ENCODE data around the gene TMEM109. TPM values are rescaled to one million over a fixed set of nuclear protein-coding genes. Genes with fewer than 3 reads are reported as not detected.

Gene TMEM109
- total RNA-seq, 3 donors from 2014 or later = 184 to 216 (median 204) TPM

- ATAC-seq (no peak), DNase-seq (no peak)
- Mint-ChIP-seq H3K9me3 (no peaks in the 10 kb centered on the region), H3K4me1 (ENCODE audit: low read depth) (peaks cover 55% of the 10 kb centered on the region), H3K4me3 (peak overlapping the region; percentile 96), H3K36me3 (ENCODE audit: insufficient read depth) (peaks cover 5% of the 10 kb centered on the region), H3K27me3 (ENCODE audit: low read depth) (no peaks in the 10 kb centered on the region)
Measured at GRCh38 chr11:60912851-60913528, 968 bp upstream of the TMEM109 start.

GRCh38 chr11:60914633-60915247, 782 bp downstream of the TMEM109 start:
- peak overlapping the region; percentile 96 for H3K4me3 Mint-ChIP-seq
- no peaks in the 10 kb centered on the region for H3K27me3 Mint-ChIP-seq (ENCODE audit: low read depth)
- H3K4me1 Mint-ChIP-seq (ENCODE audit: low read depth) = peaks cover 64% of the 10 kb centered on the region
- H3K9me3 Mint-ChIP-seq = no peaks in the 10 kb centered on the region
- ATAC-seq = peak; percentile 21 to 33
- DNase-seq = no peak
- peaks cover 10% of the 10 kb centered on the region for H3K36me3 Mint-ChIP-seq (ENCODE audit: insufficient read depth)

DNA sequence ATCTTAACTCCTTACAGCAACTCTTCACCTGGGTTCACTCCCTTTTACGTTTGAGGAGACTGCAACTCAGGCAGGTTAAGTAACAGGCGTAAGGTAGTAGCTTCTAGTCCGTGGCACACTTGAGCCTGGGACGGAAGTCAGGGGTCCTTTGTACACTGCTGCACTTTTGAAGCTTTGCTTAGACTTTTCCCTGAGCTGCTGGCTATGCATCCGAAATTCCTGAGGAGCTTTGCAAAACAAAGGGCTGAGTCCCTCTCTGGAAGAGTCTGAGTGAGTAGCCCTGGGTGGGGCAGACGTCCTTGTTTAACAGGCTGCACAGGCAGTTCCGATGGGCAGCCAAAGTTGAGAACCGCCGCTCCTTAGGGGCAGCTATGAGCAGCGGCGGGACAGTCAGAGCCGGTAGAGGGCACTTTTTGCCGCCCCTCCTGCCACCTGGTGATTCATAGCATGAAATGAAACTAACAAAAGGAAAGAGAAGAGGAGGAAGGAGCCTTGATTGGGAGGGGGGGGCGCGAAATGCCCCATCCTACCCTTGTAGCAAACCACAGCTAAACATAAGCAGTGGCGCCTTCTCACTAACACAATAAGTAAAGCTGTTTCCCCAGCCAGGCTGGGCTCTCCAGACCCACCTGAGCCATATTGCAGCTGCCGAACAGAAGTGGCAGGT, 1.4 kb downstream of the TMEM109 start:
- peak; percentile 46 to 52 for ATAC-seq
- Mint-ChIP-seq H3K9me3 (no peaks in the 10 kb centered on the region), H3K4me1 (ENCODE audit: low read depth) (peaks cover 64% of the 10 kb centered on the region), H3K36me3 (ENCODE audit: insufficient read depth) (peaks cover 16% of the 10 kb centered on the region), H3K4me3 (peak overlapping the region; percentile 96), H3K27me3 (ENCODE audit: low read depth) (peaks cover under 1% of the 10 kb centered on the region)
- peak; percentile 67 for DNase-seq

DNA sequence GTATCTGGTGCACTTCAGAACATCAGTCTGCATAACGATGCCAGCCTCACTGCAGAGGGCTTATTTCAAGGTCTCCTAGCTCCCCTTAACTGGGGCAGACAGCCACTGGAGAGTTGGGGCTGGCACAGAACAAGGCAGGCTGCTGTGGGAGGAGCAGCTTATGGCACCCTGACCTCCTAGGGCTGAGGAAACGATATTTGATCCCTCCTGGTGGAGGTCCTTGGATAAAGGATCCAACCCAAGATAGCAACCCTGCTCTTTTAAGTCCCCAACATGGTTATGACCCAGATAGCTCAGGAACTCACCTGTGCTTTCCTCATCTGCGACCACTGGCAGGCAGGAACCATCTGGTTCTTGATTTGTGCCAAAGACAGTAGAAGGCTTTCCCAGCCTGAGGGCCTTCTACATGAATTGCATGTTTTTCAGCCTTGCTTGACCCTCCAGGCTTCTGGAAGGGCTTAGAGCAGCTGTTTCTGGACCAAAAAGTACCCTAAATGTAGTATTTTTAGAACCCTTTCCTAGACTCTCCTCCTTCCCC, 2.8 kb downstream of the TMEM109 start:
- H3K4me3 Mint-ChIP-seq = peak overlapping the region; percentile 40
- DNase-seq (no peak), ATAC-seq (no peak)
- H3K4me1 Mint-ChIP-seq (ENCODE audit: low read depth) = peaks cover 53% of the 10 kb centered on the region
- peaks cover 2% of the 10 kb centered on the region for H3K27me3 Mint-ChIP-seq (ENCODE audit: low read depth)
- peaks cover 28% of the 10 kb centered on the region for H3K36me3 Mint-ChIP-seq (ENCODE audit: insufficient read depth)
- no peaks in the 10 kb centered on the region for H3K9me3 Mint-ChIP-seq

DNA sequence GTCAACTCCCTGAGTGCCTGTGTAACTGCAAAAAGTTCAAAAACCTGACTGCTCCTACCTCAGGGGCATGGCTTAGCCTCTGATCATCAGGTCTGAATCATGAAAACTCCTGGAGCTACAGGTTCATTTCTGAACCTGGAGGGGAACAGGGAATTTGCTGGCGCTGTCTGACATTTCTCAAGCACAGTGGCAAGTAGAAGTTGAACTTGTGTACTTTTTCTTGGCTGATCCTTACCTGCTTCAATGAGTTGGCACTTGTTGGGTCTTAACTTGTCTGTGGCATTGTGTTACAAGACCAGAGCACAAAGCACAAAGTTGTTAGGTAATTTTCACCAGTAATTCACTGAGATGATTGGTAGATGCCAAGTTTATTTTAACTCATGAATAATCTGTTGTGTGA, 3.3 kb downstream of the TMEM109 start:
- ATAC-seq = no peak
- Mint-ChIP-seq H3K36me3 (ENCODE audit: insufficient read depth) (peaks cover 32% of the 10 kb centered on the region), H3K4me1 (ENCODE audit: low read depth) (peaks cover 47% of the 10 kb centered on the region), H3K9me3 (no peaks in the 10 kb centered on the region), H3K4me3 (peak overlapping the region; percentile 40), H3K27me3 (ENCODE audit: low read depth) (peaks cover 4% of the 10 kb centered on the region)
- no peak for DNase-seq

DNA sequence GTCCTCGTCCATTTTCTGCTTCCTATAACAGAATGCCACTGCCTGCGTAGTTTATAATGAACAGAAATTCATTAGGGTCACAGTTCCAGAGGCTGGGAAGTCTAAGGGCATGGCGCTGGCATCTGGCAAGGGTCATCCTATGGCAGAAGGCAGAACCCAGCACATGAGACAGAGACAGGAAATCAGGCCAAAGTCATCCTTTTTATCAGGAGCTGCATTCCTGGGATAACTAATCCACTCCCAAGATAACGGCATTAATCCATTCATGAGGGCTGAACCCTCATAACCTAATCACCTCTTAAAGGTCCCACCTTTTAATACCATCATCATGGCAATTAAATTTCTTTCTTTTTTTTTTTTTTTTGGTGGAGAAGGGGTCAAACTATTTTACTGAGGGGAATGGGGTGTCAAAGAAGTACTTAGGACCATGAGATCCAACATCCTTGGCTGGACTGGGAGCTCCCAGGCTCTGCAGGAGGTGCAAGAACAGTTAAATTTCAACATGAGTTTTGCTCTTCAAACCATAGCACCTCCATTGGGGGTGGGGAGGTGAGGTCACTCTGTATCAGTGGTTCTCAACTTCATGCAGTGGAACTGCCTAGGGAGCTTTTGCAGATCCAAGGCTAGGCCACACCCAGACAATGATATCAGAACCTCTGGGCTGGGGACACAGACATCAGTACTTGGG, 4.4 kb downstream of the TMEM109 start:
- H3K36me3 Mint-ChIP-seq (ENCODE audit: insufficient read depth) = peaks cover 42% of the 10 kb centered on the region
- DNase-seq (no peak), ATAC-seq (no peak)
- H3K27me3 Mint-ChIP-seq (ENCODE audit: low read depth) = peaks cover 10% of the 10 kb centered on the region
- H3K4me1 Mint-ChIP-seq (ENCODE audit: low read depth) = peaks cover 38% of the 10 kb centered on the region
- no peaks in the 10 kb centered on the region for H3K9me3 Mint-ChIP-seq
- H3K4me3 Mint-ChIP-seq = no peak overlapping the region

DNA sequence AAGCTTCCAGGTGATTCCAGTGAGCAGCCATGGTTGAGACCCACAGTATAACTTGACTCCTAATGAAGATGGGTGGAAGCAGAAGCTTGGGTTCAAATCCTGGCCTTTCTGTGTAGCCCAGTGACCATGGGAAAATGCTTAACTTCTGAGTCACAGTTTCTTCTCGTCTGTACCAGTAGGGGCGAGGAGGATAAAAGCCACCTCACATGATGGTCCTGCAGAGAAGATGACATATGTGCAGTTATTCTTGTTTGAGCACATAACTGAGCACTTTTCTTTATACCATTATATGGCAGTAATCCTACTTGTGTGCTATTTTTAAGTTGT, 4.9 kb downstream of the TMEM109 start:
- ATAC-seq = no peak
- DNase-seq = no peak
- H3K4me1 Mint-ChIP-seq (ENCODE audit: low read depth) = peaks cover 33% of the 10 kb centered on the region
- peaks cover 42% of the 10 kb centered on the region for H3K36me3 Mint-ChIP-seq (ENCODE audit: insufficient read depth)
- peaks cover 11% of the 10 kb centered on the region for H3K27me3 Mint-ChIP-seq (ENCODE audit: low read depth)
- H3K9me3 Mint-ChIP-seq = no peaks in the 10 kb centered on the region
- no peak overlapping the region for H3K4me3 Mint-ChIP-seq

GRCh38 chr11:60919320-60919719, 5.4 kb downstream of the TMEM109 start:
- no peak for ATAC-seq
- DNase-seq = no peak
- Mint-ChIP-seq H3K4me3 (no peak overlapping the region), H3K36me3 (ENCODE audit: insufficient read depth) (peaks cover 42% of the 10 kb centered on the region), H3K9me3 (no peaks in the 10 kb centered on the region), H3K4me1 (ENCODE audit: low read depth) (peaks cover 35% of the 10 kb centered on the region), H3K27me3 (ENCODE audit: low read depth) (peaks cover 13% of the 10 kb centered on the region)

DNA sequence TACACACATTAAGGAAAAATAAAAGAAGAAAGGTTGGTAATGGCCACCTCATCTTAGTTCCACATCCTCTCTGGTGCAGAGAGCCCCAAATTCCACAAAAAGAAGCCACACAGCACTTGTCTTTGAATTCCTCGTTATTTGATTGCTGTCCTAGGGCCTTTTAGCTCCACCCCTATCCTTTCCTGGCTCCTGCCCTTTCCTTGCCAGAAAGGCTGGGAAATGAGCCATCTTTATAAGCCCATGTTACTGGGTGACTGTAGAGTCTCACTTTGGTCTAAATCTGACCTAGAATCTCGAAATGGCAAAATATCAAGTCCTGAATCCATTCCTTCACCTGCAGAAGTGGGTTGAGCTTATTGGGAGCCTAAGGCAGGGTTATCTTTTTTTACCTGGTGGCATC, 6.0 kb downstream of the TMEM109 start:
- H3K27me3 Mint-ChIP-seq (ENCODE audit: low read depth) = peaks cover 13% of the 10 kb centered on the region
- peaks cover 42% of the 10 kb centered on the region for H3K36me3 Mint-ChIP-seq (ENCODE audit: insufficient read depth)
- H3K9me3 Mint-ChIP-seq = no peaks in the 10 kb centered on the region
- peaks cover 35% of the 10 kb centered on the region for H3K4me1 Mint-ChIP-seq (ENCODE audit: low read depth)
- ATAC-seq = no peak
- no peak for DNase-seq
- no peak overlapping the region for H3K4me3 Mint-ChIP-seq

DNA sequence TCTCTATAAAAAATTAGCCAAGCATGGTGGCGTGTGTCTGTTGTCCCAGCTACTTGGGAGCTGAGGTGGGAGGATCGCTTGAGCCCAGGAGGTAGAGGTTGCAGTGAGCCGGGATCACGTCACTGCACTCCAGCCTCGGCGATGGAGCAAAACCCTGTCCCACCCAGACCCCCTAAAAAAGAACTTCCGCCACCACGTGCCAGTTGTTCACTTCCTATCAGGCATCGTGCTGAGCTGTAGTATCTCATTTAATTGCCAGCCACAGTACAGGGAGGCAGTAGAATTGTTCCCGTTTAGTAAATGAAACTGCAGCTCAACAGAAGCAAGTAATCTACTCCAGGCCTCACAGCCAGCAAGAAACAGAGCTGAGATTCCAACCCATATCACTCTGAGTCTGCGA, 7.3 kb downstream of the TMEM109 start:
- Mint-ChIP-seq H3K9me3 (no peaks in the 10 kb centered on the region), H3K36me3 (ENCODE audit: insufficient read depth) (peaks cover 42% of the 10 kb centered on the region), H3K4me3 (no peak overlapping the region), H3K27me3 (ENCODE audit: low read depth) (peaks cover 18% of the 10 kb centered on the region), H3K4me1 (ENCODE audit: low read depth) (peaks cover 30% of the 10 kb centered on the region)
- DNase-seq (no peak), ATAC-seq (no peak)

DNA sequence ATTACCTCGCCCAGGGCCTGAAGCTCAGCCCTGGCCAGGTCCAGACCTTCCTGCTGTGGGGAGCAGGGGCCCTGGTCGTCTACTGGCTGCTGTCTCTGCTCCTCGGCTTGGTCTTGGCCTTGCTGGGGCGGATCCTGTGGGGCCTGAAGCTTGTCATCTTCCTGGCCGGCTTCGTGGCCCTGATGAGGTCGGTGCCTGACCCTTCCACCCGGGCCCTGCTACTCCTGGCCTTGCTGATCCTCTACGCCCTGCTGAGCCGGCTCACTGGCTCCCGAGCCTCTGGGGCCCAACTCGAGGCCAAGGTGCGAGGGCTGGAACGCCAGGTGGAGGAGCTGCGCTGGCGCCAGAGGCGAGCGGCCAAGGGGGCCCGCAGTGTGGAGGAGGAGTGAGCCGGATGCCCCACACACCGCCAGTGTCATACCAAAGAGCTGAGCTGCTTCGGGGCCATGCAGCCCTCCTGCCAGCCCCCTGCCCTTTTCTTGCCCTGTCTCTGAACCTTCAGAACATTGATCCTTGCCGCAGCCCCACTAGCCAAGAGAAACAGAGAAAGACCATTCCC, 7.9 kb downstream of the TMEM109 start:
- Mint-ChIP-seq H3K9me3 (no peaks in the 10 kb centered on the region), H3K36me3 (ENCODE audit: insufficient read depth) (peaks cover 42% of the 10 kb centered on the region), H3K4me1 (ENCODE audit: low read depth) (peaks cover 25% of the 10 kb centered on the region), H3K27me3 (ENCODE audit: low read depth) (peaks cover 18% of the 10 kb centered on the region), H3K4me3 (no peak overlapping the region)
- DNase-seq (no peak), ATAC-seq (no peak)

GRCh38 chr11:60922906-60923305, 8.9 kb downstream of the TMEM109 start:
- Mint-ChIP-seq H3K9me3 (no peaks in the 10 kb centered on the region), H3K4me3 (no peak overlapping the region), H3K27me3 (ENCODE audit: low read depth) (peaks cover 18% of the 10 kb centered on the region), H3K4me1 (ENCODE audit: low read depth) (peaks cover 19% of the 10 kb centered on the region), H3K36me3 (ENCODE audit: insufficient read depth) (peaks cover 37% of the 10 kb centered on the region)
- no peak for DNase-seq
- no peak for ATAC-seq

DNA sequence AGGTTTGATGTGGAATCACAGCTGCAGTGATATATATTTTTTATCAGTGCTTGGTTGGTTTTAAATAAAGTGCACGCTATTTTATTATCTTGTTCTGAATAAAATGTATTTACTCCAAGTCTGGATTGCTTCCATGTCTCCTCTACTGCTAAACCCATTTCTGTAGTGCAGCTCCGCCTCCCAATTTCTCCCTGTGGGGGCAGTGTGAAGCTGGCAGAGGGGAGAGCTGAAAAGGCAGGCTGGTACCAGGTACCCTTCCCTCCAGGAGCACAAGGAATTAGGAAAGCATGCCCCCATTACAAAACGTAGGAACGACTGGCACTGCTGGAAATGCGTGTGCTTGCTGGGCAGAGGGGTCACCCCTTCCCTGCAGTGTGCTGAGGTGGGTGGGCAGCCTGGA, 9.4 kb downstream of the TMEM109 start:
- Mint-ChIP-seq H3K4me1 (ENCODE audit: low read depth) (peaks cover 19% of the 10 kb centered on the region), H3K36me3 (ENCODE audit: insufficient read depth) (peaks cover 37% of the 10 kb centered on the region), H3K9me3 (no peaks in the 10 kb centered on the region), H3K27me3 (ENCODE audit: low read depth) (peaks cover 18% of the 10 kb centered on the region), H3K4me3 (peak overlapping the region; percentile 39)
- no peak for DNase-seq
- ATAC-seq = no peak

DNA sequence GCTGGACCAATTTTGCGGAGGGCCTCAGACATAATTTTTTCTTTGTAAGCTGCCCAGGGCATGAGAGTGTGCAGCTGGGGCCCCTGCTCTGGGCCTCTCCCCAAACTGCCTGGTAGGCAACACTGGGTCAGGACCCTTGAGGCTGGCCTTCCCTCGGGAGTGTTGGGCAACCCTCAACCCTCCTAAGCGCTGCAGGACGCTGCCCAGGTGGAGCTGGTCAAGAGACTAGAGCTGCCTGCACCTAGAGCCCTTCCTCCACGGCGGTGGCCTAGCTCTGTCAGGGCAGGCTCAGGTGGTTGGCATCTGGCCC, 9.8 kb downstream of the TMEM109 start:
- H3K4me3 Mint-ChIP-seq = peak overlapping the region; percentile 38
- ATAC-seq (no peak), DNase-seq (no peak)
- H3K4me1 Mint-ChIP-seq (ENCODE audit: low read depth) = peaks cover 19% of the 10 kb centered on the region
- peaks cover 37% of the 10 kb centered on the region for H3K36me3 Mint-ChIP-seq (ENCODE audit: insufficient read depth)
- peaks cover 18% of the 10 kb centered on the region for H3K27me3 Mint-ChIP-seq (ENCODE audit: low read depth)
- H3K9me3 Mint-ChIP-seq = no peaks in the 10 kb centered on the region

All from activated T-cell treated with anti-CD3 and anti-CD28 coated beads, Interleukin-2, amount 50 U/mL, for 4 hours (primary cell).